Dendritic cell treated with granulocyte-macrophage colony-stimulating factor and Interleukin-4, amounts not matched to agents 40 ng/mL and 50 ng/mL, for 4 days (primary cell): ENCODE measurements around the gene B4GALT1.

ENCODE experiments used
- H3K27ac Mint-ChIP-seq: one replicate; pipeline ENCODE4 v1.8.0; 2022; ENCODE audit warnings: mild to moderate bottlenecking, mixed read lengths
- H3K27me3 Mint-ChIP-seq: one replicate; pipeline ENCODE4 v1.8.0; 2022; ENCODE audit warnings: mild to moderate bottlenecking, mixed read lengths
- H3K36me3 Mint-ChIP-seq: one replicate; pipeline ENCODE4 v1.8.0; 2022; ENCODE audit warnings: low read depth, mixed read lengths
- H3K4me1 Mint-ChIP-seq: one replicate; pipeline ENCODE4 v1.8.0; 2022; ENCODE audit warnings: low read depth, mixed read lengths
- H3K4me3 Mint-ChIP-seq: one replicate; pipeline ENCODE4 v1.8.0; 2022; ENCODE audit warnings: mild to moderate bottlenecking, moderate library complexity, mixed read lengths
- H3K9me3 Mint-ChIP-seq: one replicate; pipeline ENCODE4 v1.8.0; 2022; ENCODE audit warnings: mixed read lengths
- intact Hi-C: fragments of 100-400 bp; cut with micrococcal nuclease; formaldehyde crosslinking; loops from one replicate; pipeline ENCODE4 v1.15.0; 2022

The B4GALT1 gene

DNA sequence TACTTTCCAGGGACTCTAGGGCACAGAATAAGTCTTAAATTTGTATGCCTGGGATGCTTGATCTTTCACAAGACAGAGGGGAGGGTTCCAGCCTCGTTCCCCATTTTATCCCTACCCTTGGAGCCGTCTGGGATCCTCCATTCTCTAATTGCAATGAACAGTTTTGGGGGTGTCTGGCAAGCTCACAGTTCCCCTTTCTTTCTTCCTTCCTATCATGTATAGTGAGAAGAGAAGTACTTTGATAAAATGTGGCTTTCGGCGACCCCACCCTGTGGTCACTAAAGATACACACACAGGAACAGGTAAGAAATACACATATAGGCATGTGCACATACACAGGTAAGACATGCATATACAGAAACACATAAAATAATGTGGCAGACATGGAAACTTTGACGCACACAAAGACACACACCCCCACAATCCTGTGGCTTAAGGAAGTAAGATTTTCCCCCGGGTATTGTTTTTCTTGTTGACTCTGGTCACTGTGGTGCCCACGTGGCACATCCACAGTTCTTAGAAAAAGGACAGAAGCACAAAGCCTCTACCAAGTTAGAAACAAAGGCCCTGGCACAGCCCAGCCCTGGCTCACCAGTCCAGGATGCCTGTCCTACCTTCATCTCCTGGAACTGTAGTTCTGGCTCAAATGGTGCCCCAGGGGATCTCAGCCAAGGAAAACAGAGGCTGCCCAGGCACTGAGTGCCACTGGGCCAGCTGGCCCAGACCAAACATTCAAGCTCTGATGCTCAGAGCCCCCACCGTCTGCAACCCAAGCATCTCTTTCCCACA, 84.4 kb downstream of the B4GALT1 start:
- Mint-ChIP-seq H3K9me3 (no peaks in the 10 kb centered on the region), H3K36me3 (no peaks in the 10 kb centered on the region), H3K4me3 (peak overlapping the region; percentile 54), H3K27ac (no peak overlapping the region), H3K27me3 (no peaks in the 10 kb centered on the region), H3K4me1 (peaks cover 12% of the 10 kb centered on the region)
- intact Hi-C loops, result loop anchor here (2.0 to 5.0 kb wide), 2 partner anchors 35 to 86 kb away; no protein-coding TSS in a partner anchor

GRCh38 chr9:33082128-33082527, 85.0 kb downstream of the B4GALT1 start:
- no peak overlapping the region for H3K27ac Mint-ChIP-seq
- H3K9me3 Mint-ChIP-seq, result no peaks in the 10 kb centered on the region
- intact Hi-C loops, result loop anchor here (2.0 to 5.0 kb wide), 2 partner anchors 35 to 87 kb away; no protein-coding TSS in a partner anchor
- H3K4me1 Mint-ChIP-seq, result peaks cover 16% of the 10 kb centered on the region
- H3K36me3 Mint-ChIP-seq, result no peaks in the 10 kb centered on the region
- no peaks in the 10 kb centered on the region for H3K27me3 Mint-ChIP-seq
- H3K4me3 Mint-ChIP-seq, result peak overlapping the region; percentile 54

GRCh38 chr9:33081128-33081851, 85.8 kb downstream of the B4GALT1 start:
- Mint-ChIP-seq H3K27ac (no peak overlapping the region), H3K27me3 (no peaks in the 10 kb centered on the region), H3K4me3 (no peak overlapping the region), H3K9me3 (no peaks in the 10 kb centered on the region), H3K36me3 (peaks cover 5% of the 10 kb centered on the region), H3K4me1 (peaks cover 11% of the 10 kb centered on the region)
- intact Hi-C loops, result loop anchor here (1.0 to 5.0 kb wide), 2 partner anchors 36 to 144 kb away; no protein-coding TSS in a partner anchor

- H3K27ac Mint-ChIP-seq, result no peak overlapping the region
- H3K9me3 Mint-ChIP-seq, result no peaks in the 10 kb centered on the region
- H3K27me3 Mint-ChIP-seq, result no peaks in the 10 kb centered on the region
- peaks cover 9% of the 10 kb centered on the region for H3K36me3 Mint-ChIP-seq
- intact Hi-C loops, result loop anchor here (5.0 kb wide), 1 partner anchor 37 kb away; no protein-coding TSS in a partner anchor
- H3K4me1 Mint-ChIP-seq, result peaks cover 10% of the 10 kb centered on the region
- H3K4me3 Mint-ChIP-seq, result no peak overlapping the region
These were observed 86.6 kb downstream of the B4GALT1 start for GRCh38 chr9:33080534-33080933.

GRCh38 chr9:33076046-33077004, 90.8 kb downstream of the B4GALT1 start, which contains the start of gene SMU1:
TSS of gene SMU1 (minus strand) at chr9:33076674. CDS start at chr9:33076608, 66 bp downstream.
- Mint-ChIP-seq H3K9me3 (no peaks in the 10 kb centered on the region), H3K27me3 (no peaks in the 10 kb centered on the region), H3K4me1 (peaks cover 16% of the 10 kb centered on the region), H3K36me3 (peaks cover 44% of the 10 kb centered on the region), H3K4me3 (peak within 1 kb of the TSS; percentile 93), H3K27ac (peak within 1 kb of the TSS; percentile 95)
- intact Hi-C loops, result loop anchor here (1.0 to 10.0 kb wide), 3 partner anchors 34 to 188 kb away; partner anchors contain the start of genes BAG1 and DNAJA1

GRCh38 chr9:33068991-33069390, 98.1 kb downstream of the B4GALT1 start:
- intact Hi-C loops, result no loop called here
- H3K4me1 Mint-ChIP-seq, result peaks cover 27% of the 10 kb centered on the region
- H3K4me3 Mint-ChIP-seq, result no peak overlapping the region
- no peaks in the 10 kb centered on the region for H3K9me3 Mint-ChIP-seq
- H3K27ac Mint-ChIP-seq, result no peak overlapping the region
- H3K27me3 Mint-ChIP-seq, result no peaks in the 10 kb centered on the region
- peaks cover 90% of the 10 kb centered on the region for H3K36me3 Mint-ChIP-seq

DNA sequence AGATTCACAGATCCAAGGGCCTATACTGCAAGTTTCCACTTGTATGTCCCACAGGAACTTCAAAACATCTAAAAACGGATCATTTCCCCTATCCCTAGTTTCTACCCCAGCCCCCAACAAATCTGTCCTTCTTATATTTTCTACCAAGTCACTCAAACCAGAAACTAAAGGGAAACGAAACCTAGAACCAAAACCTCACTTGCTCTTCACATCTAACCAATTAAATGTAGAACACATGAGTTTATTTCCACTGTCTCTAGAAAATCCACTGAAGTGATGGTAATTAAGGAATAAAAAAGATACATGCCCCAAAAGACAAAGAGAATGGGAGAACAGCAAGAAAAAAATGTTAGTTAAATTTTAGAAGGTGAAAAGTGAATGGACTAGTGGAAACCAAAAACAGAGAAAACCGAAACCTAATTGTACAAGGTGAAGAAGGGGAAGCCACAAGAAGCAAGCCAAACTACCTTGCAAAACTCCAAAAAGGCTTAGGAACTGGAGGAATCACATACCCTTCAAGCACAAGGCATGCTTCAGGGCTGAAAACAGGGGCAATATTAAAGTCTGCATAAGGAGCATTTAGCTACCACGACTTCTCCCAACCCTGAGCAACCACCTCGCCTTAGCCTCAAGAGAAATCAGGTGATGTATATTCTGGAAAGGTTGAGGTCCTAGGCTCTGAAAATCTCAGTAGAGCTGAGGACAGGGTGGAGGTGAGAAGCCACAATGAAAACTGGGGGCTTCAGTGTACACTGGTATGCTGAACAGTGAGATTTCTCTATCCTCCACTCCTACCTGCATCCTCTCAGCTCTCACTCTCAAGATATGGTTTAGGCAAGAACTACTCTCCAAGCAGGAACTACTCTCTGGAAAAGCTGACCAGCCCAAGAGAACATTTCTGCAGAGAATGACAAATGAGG, 101.7 kb downstream of the B4GALT1 start:
- intact Hi-C loops, result no loop called here

More for the DNA sequence above, 101.7 kb downstream of the B4GALT1 start:
- H3K9me3 Mint-ChIP-seq, result no peaks in the 10 kb centered on the region
- peak overlapping the region; percentile 39 for H3K4me3 Mint-ChIP-seq
- no peaks in the 10 kb centered on the region for H3K27me3 Mint-ChIP-seq
- peaks cover 27% of the 10 kb centered on the region for H3K4me1 Mint-ChIP-seq
- H3K27ac Mint-ChIP-seq, result peak overlapping the region; percentile 77
- H3K36me3 Mint-ChIP-seq, result peaks cover 90% of the 10 kb centered on the region
